Spleen (tissue), 11 donors: ENCODE measurements around the gene FDXR. TPM values are rescaled to one million over a fixed set of nuclear protein-coding genes. Genes with fewer than 3 reads are reported as not detected.

ENCODE experiments used
- DNase-seq: peaks from one replicate; pipeline ENCODE4 v3.0.0-alpha.2; 2020
- H3K27ac ChIP-seq, 8 donors: fragments of 200-600 bp; sonication (generic) in 7 of 8; 1 replicate in 4 of 8; 2 replicates in 4 of 8; pipeline versions ENCODE4 v1.5.0 to v1.8.0; 2016 to 2021; ENCODE audit warnings: inconsistent platforms in 4 of 8, mild to moderate bottlenecking in 4 of 8, moderate library complexity in 1 of 8
- H3K27me3 ChIP-seq, 7 donors: fragments of 200-600 bp; sonication (generic) in 6 of 7; replicated peaks in 1 of 7; 1 replicate in 4 of 7; 2 replicates in 3 of 7; pipeline versions ENCODE4 v1.5.0 to v1.8.0; 2016 to 2021; ENCODE audit warnings: inconsistent platforms in 3 of 7, mild to moderate bottlenecking in 1 of 7
- H3K36me3 ChIP-seq, 6 donors: fragments of 200-600 bp; sonication (generic) in 5 of 6; 1 replicate in 4 of 6; 2 replicates in 2 of 6; pipeline versions ENCODE4 v1.5.0 to v1.8.0; 2016 to 2021; ENCODE audit warnings: inconsistent platforms in 2 of 6
- H3K4me1 ChIP-seq, 6 donors: fragments of 200-600 bp; sonication (generic) in 5 of 6; 1 replicate in 3 of 6; 2 replicates in 3 of 6; pipeline versions ENCODE4 v1.5.0 to v1.8.0; 2016 to 2021; ENCODE audit warnings: inconsistent platforms in 3 of 6
- H3K4me3 ChIP-seq, 8 donors: fragments of 200-600 bp; sonication (generic) in 7 of 8; 1 replicate in 4 of 8; 2 replicates in 4 of 8; pipeline versions ENCODE4 v1.5.0 to v1.8.0; 2016 to 2021; ENCODE audit warnings: inconsistent platforms in 4 of 8, mild to moderate bottlenecking in 4 of 8, moderate library complexity in 2 of 8
- H3K9me3 ChIP-seq, 8 donors: fragments of 200-600 bp; sonication (generic) in 7 of 8; 1 replicate in 4 of 8; 2 replicates in 4 of 8; pipeline versions ENCODE4 v1.5.0 to v1.8.0; 2016 to 2021; ENCODE audit warnings: inconsistent platforms in 4 of 8
- CTCF ChIP-seq, 11 experiments: fragments of 200-600 bp in 7 of 11; fragments of 450-650 bp in 4 of 11; sonication (generic) in 4 of 11; IDR thresholded peaks in 8 of 11; conservative IDR thresholded peaks in 3 of 11; 1 replicate in 7 of 11; 2 replicates in 4 of 11; pipeline versions ENCODE4 v1.4.0 to v1.8.0; 2016 to 2021; ENCODE audit warnings: antibody characterized with exemption in 11 of 11, inconsistent platforms in 4 of 11, mild to moderate bottlenecking in 1 of 11
- POLR2A ChIP-seq, 3 donors: fragments of 450-650 bp; IDR thresholded peaks; one replicate each; pipeline ENCODE4 v1.5.1; 2017; ENCODE audit warnings: antibody characterized with exemption in 3 of 3, mild to moderate bottlenecking in 1 of 3
- POLR2AphosphoS5 ChIP-seq, 3 donors: sonication (generic); formaldehyde crosslinking; IDR thresholded peaks; one replicate each; pipeline ENCODE4 v1.5.1; 2017; ENCODE audit warnings: antibody characterized with exemption in 3 of 3
- WGBS, 5 donors: extraction: QIAGEN DNeasy Blood & Tissue Kit in 3 of 5; methylation state at CpG; one replicate each; pipeline versions ENCODE4 v1.1.5 to v1.1.7; 2013 to 2018; 5-methylcytosine and 5-hydroxymethylcytosine counted together
- intact Hi-C: fragments of 100-400 bp; cut with DNase I; formaldehyde crosslinking; loops from one replicate; pipeline ENCODE4 v1.15.0; 2023; ENCODE audit warnings: low total_unique reads
- polyA plus RNA-seq, 3 donors: library from polyadenylated mRNA; stranded (reverse); fragments of 200-250 nt; gene quantifications; one replicate each; pipeline ENCODE4 v1.2.1, GENCODE V29; 2013
- total RNA-seq, 7 donors: library from RNA; depleted of rRNA in 3 of 7; stranded (reverse); fragments of >200 nt in 3 of 7; fragmentation: NEBNext Ultra II Directional in 4 of 7; extraction: Animal tissue kit (Norgen Biotek cat#: 25700) in 4 of 7; gene quantifications; one replicate each; pipeline versions ENCODE4 v1.1.0 to v1.2.1, GENCODE V29; 2016 to 2021
- donor health status: healthy with polysubstance abuse.
- donor health status: DM: no; HTN: no; CAD: no; lungs with moderate emphysema.
- donor health status: DM: no; HTN: no; CAD: no.
- donor health status: Bipolar disorder and iron deficiency.
- donor health status: healthy.
- donor health status: DM: no; HTN: no; CAD: no.
- donor health status: DM: yes; HTN: yes; CAD: no.

Gene FDXR
- total and polyA plus RNA-seq, 10 donors, result 13.6 to 114 (median 40.9) TPM

GRCh38 chr17:74861662-74862107 is 11.1 kb downstream of the FDXR start:
- Histone ChIP-seq H3K9me3 (no peaks in the 10 kb centered on the region), H3K4me1 (peaks cover 21 to 72% (median 47%) of the 10 kb centered on the region in 6 donors), H3K36me3 (peaks cover 0 to 45% (median 16%) of the 10 kb centered on the region in 6 donors), H3K27me3 (peaks cover 5 to 78% (median 40%) of the 10 kb centered on the region in 7 donors), H3K27ac (no peak overlapping the region), H3K4me3 (peak overlapping the region in 2 of 8 donors; percentile 14 to 59)
- TF ChIP-seq POLR2A (IDR thresholded peaks at IDR 0.05), result no peak
- DNase-seq, result no peak
- WGBS, 5 donors, result 0 to 9% (median 4%) methylated on average over 3 to 36 of the region's 36 CpGs
- intact Hi-C loops, result loop anchor here (5.0 to 10.0 kb wide), 2 partner anchors 69 to 197 kb away; no protein-coding TSS in a partner anchor

- Histone ChIP-seq H3K4me3 (peak overlapping the region in 7 of 8 donors; percentile 10 to 59 (median 22)), H3K4me1 (peaks cover 21 to 67% (median 44%) of the 10 kb centered on the region in 6 donors), H3K27ac (no peak overlapping the region), H3K27me3 (peaks cover 5 to 84% (median 40%) of the 10 kb centered on the region in 7 donors), H3K9me3 (no peaks in the 10 kb centered on the region), H3K36me3 (peaks cover 0 to 38% (median 14%) of the 10 kb centered on the region in 6 donors)
- no peak for DNase-seq
- intact Hi-C loops, result loop anchor here (5.0 to 10.0 kb wide), 2 partner anchors 69 to 196 kb away; no protein-coding TSS in a partner anchor
- peak in 1 of 3 donors; percentile 45 for TF ChIP-seq POLR2AphosphoS5 (IDR thresholded peaks at IDR 0.05)
- no peak for TF ChIP-seq CTCF (IDR thresholded peaks at IDR 0.05 in 8 of 11, conservative IDR thresholded peaks at IDR 0.05 in 3 of 11)
- 2 to 8% (median 3%) methylated on average over 18 to 96 of the region's 96 CpGs for WGBS, 5 donors
Measured at GRCh38 chr17:74860872-74861661, 11.7 kb downstream of the FDXR start.

- WGBS, 5 donors, result 3 to 12% (median 4%) methylated on average over 18 to 44 of the region's 44 CpGs
- peak overlapping the region in 6 of 8 donors; percentile 14 to 59 (median 22) for H3K4me3 ChIP-seq
Measured at GRCh38 chr17:74860229-74860871, 12.4 kb downstream of the FDXR start.

More at GRCh38 chr17:74860229-74860871, 12.4 kb downstream of the FDXR start:
- TF ChIP-seq POLR2A (IDR thresholded peaks at IDR 0.05), result no peak
- no peak for TF ChIP-seq CTCF (IDR thresholded peaks at IDR 0.05 in 8 of 11, conservative IDR thresholded peaks at IDR 0.05 in 3 of 11)
- TF ChIP-seq POLR2AphosphoS5 (IDR thresholded peaks at IDR 0.05), result no peak
- H3K36me3 ChIP-seq, result peaks cover 0 to 31% (median 11%) of the 10 kb centered on the region in 6 donors
- no peak overlapping the region for H3K27ac ChIP-seq
- H3K27me3 ChIP-seq, result peaks cover 5 to 91% (median 41%) of the 10 kb centered on the region in 7 donors
- intact Hi-C loops, result loop anchor here (5.0 to 10.0 kb wide), 2 partner anchors 68 to 196 kb away; no protein-coding TSS in a partner anchor
- H3K9me3 ChIP-seq, result no peaks in the 10 kb centered on the region
- no peak for DNase-seq
- peaks cover 21 to 59% (median 40%) of the 10 kb centered on the region in 6 donors for H3K4me1 ChIP-seq
